HT1080 (cell line): Measurements from ENCODE around the gene NOC4L. TPM values are rescaled to one million over a fixed set of nuclear protein-coding genes. Genes with fewer than 3 reads are reported as not detected.
"Not testable (repeated sequence)": the region's sequence is repeated elsewhere in the genome, so short reads cannot be mapped to it uniquely, and the experiment has no call there.

Source experiments
- DNase-seq: peaks from one replicate; pipeline ENCODE4 v3.0.0-alpha.2; 2015; ENCODE audit warnings: low read depth
- total RNA-seq: library from RNA; depleted of rRNA; stranded (reverse); fragments of >200 nt; shearing (Covaris generic); gene quantifications from 2 replicates; pipeline ENCODE4 v1.2.3, GENCODE V29; 2014

Gene NOC4L
- total RNA-seq, 1 experiment from 2014 or later, result 37.5 TPM

DNA sequence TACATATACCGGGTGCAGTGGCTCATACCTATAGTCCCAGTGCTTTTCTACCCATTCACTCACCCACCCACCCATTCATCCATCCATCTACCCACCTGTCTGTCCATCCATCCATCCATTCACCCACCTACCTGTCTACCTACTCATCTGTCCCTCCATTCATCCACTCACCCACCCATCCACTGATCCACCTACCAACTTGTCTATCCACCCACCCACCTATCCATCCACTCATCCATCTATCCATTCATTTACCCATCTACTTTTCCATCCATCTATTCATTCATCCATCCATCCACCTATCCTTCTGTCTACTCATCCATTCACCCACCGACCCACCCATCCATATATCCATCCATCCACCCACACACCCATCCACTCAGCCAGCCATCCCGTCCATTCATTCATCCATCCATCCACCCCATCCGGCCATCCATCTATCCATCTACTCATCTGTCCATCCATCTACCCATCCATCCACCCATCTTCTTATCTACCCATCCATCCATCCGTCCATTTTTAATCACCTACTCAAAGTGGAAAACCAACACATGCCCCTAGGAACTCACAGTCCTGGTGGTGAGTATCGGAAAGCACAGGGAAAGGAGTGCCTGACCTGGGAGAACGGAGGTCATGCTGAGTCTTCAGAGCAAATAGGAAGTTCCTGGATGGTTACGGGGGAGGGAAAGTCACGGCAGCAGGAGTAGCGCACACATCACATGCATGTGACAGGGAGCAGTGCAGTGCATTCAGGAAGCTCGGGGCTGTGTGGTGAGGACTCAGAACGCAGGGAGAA lies 20.1 kb upstream of the NOC4L start:
- DNase-seq, result no peak

DNA sequence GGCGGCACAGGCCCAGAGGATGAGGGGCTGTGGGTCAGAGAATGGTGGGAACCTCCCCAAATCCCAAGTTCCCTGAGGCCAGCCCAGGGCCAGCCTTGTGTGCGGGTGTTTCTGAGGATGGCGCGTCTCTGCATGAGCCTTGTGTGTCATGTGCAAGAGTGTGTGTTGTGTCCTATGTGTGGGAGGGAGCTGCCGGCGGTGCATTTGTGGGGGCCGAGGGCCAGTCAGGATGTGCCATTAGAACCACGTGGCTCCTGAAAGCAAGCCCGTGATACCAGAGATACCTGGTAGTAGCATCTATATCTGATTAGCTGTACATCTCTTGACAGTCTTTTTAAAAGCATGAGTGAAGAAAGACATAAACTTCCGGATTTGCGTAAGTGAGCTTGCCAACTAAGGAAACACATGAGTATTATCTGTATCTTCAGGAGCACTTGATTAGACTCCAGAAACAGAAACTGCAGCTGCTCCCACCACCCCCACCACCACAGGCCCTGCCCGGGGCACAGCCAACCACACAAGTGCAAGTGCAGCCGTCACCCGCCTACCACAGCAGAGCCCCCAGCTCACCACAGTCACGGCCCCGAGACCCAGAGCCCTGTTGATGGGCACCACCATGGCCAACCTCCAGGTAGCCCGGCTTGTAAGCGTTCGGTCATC lies 19.4 kb upstream of the NOC4L start:
- DNase-seq, result no peak

DNA sequence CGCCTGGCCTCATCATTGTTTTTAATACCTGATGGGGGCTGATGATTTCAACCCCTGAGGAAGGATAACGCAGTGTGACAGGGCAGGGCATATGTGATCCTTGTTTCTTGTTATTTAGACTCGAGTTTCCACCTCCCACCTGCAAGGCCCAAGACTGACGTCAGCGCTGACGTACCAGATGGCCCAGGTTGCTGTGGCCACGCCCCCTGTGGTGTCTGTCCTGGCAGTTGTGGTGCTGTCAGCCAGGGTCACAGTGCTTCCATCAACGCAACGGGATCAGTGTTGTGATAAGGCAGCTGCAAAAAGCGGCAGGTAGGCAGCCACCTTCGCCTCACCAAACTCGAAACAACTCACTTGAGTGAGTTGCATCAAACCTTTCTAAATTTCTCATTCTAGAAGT lies 18.5 kb upstream of the NOC4L start:
- DNase-seq, result no peak

DNA sequence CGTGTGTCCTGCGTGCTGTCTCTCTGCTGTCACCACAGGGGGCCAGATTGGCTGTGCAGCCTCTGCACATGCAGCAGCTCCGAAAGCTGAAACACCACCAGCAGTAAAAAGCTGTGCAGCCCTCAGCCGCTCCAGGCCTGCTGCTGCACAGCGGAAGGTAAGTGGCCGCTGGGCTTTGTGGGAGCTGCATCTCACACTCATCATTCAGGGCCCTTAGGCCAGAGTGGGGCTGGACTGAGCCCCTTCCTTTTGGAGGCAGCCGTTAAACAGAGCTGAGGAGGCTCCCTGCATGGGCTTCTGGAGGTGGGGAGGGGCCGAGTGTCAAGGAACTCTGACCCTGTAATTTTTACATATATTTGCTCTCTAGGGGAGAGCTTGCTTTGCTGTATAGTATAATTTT lies 17.2 kb upstream of the NOC4L start:
- DNase-seq, result no peak

DNA sequence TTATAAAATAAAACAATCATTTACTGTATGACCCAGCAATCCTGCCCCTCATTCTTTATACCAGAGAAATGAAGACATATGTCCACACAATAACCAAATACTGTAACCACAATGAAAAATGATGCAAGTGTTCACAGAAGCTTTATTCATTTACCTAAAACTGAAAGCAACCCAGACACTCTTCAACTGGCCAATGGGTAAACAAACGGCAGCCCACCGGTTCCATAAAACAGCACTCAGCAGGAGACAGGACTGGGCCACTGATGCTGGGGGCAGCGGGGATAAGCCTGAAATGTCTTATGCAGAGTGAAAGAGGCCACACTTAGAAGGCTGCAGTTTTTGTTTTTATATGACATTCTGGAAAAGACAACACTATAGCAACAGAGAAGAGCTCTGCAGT lies 15.2 kb upstream of the NOC4L start:
- DNase-seq, result no peak

DNA sequence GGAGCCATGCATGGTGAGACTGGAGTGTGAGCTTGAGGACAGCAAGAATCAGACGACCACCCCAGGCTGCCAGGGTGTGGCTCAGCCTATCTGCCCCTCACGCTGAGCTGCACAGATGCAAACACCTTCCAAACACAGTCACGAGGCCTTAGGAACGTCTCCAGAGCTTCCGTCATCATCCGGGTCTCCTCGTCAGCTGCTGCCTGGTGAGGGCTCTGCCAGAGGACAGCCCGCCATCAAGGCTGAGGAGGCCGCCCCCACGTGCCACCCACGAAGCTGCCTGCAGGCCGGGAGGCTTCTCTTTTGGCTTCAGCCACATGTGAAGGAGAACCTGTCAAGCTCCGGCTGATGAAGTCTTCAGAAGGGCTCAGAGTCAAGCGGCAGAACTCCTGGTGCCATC lies 13.6 kb upstream of the NOC4L start:
- DNase-seq, result no peak

DNA sequence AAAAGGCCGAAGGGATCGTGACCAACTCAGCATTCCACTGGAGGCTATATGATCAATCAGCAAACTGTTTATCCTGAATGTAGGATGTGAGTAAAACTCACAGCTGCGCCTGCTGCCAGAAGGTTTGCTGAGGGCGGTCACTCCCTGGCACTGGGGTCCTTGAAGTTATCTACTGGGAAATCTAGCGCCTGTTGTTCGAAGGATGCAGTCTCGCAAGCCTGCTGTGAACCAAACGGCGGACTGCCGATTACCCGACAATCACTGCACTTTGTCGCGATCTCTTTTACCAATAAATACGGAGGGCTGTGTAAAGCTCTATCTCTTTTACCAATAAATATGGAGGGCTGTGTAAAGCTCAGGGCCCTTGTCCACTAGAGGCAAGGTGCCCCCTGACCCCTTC lies 13.0 kb upstream of the NOC4L start:
- DNase-seq, result no peak

DNA sequence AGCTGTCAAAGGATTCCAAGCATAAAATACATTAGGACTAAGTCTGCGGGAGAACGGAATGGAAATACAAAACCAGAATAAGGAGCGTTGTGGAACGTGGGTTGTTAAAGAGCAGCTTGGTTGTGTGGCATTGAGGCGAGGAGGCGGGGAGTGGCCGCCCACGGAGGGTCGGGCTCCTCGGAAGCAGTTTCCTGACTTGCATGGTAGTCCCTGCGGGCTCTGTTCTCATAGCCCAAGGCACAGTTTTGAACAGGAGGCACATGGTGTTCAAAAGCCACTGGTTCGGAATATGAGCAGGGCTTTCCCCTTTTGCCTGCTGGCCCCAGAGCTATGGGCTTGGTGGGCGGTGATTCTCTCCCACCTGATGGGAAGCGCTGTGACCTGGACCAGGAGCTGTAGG lies 12.3 kb upstream of the NOC4L start:
- DNase-seq, result no peak

DNA sequence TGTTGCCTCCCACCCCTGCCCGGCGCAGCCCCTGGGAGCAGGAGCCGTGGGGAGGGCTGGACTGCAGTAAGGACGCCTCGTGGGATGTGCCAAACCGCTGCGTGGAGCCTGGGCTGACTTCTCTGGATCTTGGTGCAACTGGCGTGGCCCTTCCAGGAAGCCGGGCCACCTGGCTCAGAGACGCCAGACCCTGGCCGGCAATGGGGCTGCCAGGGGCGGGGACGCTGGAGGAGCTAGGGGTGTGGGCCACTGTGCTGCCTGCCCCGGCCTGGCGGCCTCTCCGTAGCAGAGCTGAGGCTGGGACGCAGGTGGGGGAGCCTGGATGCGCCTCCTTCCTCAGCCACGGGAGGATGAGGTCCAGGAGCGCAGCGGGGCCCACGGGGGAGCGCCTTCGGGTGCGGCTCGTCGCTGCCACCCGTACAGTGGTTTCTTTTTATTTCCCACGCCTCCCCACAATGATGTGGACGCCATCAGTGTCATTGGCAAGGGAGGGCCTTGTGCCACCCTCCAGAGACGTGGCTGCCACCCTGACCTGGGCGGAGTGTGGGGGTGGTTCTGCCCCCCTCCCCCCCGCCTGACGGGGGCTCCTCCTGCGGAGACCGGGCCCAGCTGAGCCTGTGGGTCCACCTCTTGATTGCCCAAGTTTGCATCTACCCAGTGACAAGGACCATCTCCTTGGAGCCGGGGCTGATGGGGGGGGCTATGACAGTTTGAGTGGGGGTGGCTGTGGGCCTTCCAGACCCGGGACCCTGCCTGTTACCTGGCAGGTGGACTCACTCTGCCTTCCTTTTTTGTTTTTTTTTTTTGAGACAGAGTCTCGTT lies 11.4 kb upstream of the NOC4L start:
- DNase-seq, result no peak

DNA sequence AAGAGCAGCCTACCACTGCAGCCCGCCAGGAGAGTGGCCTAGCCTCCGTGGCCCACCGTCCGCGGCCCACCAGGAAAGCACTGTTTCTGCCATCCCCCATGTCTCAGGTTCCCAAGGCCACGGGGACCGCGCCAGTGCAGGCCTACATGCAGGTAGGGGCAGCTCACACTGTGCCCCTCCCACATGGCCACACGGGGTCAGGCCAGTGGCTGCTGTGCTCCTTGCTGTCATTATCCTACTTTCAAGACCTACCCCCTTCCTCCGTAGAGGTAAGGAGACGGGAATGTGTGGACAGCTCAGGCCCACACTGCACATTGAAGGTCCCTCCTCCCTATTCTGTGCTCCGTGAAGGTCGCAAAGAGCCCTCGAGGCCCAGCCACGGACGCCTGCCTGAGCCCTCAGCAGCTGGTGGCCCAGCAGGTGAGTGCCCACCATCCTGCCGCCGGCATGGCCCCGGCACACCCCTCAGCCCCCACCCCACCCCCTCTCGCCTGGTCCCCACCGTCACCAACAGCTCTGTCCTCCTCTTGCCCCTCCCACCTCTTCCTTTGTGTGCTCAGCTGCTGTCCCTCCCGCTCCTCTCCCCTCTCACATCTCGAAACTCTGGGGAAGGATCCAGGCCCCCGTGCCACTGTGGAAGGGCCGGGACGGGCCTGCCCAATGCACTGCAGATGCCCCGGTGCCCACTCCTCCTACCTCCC lies 10.2 kb upstream of the NOC4L start:
- no peak for DNase-seq

DNA sequence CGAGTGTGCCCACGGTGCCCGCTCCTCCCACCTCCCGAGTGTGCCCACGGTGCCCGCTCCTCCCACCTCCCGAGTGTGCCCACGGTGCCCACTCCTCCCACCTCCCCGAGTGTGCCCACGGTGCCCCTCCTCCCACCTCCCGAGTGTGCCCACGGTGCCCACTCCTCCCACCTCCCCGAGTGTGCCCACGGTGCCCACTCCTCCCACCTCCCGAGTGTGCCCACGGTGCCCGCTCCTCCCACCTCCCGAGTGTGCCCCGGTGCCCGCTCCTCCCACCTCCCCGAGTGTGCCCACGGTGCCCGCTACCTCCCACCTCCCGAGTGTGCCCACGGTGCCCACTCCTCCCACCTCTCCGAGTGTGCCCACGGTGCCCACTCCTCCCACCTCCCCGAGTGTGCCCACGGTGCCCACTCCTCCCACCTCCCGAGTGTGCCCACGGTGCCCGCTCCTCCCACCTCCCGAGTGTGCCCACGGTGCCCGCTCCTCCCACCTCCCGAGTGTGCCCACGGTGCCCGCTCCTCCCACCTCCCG lies 9.5 kb upstream of the NOC4L start:
- DNase-seq, result not testable (repeated sequence)

DNA sequence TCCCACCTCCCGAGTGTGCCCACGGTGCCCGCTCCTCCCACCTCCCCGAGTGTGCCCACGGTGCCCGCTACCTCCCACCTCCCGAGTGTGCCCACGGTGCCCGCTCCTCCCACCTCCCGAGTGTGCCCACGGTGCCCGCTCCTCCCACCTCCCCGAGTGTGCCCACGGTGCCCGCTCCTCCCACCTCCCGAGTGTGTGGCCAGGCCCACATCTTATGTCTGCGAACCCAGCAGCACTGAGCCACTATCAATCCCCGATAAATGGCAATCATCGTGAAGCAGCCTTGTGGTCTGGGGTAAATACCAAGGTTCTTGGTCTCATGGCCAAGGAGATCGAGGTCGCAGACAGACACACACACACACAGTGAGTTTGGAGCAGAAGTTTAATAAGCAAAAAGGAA lies 8.0 kb upstream of the NOC4L start:
- DNase-seq, result not testable (repeated sequence)

DNA sequence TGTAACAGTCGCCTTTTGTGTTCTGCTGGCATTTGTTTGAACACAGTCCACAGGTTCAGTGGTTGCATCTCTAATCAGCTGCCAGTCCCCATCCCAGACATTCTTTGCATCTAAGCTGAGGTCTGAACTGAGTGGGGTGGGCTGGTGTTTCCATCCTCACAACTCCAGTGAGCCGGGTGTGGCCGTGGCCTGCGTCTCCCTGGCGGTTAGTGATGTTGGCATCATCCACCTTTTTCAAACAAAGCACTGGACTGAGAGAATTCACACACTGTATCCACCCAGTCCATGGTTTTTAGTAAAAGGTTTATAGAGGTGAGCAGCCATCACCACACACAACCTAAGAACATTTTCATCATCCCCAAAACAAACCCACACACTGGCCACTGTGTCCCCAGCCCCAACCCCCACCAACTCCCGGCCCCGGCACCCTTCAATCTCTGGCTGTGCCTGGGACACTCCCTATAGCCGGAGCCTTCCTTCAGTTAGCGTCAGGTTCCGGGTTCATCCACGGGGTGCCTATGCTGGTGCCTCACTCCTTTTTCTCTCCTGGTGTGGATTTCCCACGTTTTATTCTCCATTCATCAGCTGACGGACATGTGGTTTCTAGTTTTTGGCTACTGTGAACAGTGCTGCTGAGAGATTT lies 6.7 kb upstream of the NOC4L start:
- no peak for DNase-seq

DNA sequence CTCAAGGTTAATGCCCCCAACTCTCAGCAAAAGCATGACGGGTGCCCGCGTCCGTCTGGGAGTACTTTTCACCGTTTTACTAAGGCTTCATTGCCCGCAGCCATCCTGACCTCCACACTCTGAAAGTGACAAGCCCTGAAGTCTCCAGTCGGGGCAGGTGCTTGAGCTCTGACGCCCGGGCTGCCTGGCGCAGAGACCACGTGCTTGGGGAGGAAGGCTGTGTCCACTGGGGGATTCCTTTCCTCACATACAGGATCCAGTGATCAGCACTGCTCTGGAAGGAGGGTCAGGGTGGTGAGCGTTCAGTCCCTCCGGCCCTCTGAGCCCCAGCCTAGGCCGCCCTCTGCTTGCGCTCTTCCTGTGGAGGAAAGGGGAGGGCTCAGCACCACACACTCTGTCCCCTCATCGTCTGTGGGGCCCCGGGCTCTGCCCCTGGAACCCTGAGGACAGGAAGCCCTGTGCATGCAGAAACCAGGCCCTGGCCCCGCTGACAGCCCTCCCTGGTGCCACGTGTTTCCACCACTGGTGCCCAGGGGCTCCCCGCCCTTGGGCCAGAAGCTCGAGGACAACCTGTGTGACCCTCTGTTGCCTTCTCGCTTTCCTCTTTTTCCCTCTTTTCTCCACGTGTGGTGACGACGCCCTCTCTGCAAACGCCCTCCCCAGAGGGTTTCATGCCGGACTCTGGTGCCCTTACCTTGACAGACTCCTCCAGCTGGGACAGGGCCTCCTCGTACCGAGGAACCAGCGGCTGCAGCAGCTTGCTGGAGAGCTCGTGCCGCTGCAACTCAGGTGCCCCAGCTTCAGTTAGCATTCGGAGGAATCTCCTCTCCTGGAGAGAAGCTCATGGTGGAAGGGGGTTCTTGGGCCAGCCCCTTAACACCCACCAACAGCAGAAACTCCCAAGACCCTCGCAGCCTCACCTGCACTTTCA lies 5.1 kb upstream of the NOC4L start:
- no peak for DNase-seq

DNA sequence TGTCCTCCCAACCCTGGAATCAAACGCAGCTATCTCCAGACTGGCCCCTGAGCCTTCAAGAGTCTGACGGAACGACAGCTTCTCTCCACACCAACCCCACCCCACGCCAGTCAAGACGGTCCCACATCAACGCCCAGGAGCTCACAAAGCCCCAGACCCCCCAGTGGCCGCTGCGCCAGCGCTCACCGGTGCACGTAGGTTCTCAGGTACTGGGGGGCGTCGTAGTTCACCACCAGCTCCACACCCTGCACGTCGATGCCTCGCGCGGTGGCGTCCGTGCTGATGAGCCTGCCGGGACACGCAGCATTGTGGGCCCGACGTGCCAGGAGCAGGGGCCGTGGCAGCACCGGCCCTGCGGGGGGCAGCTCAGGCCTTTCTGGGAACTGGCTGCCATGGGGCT lies 4.3 kb upstream of the NOC4L start:
- DNase-seq, result no peak

DNA sequence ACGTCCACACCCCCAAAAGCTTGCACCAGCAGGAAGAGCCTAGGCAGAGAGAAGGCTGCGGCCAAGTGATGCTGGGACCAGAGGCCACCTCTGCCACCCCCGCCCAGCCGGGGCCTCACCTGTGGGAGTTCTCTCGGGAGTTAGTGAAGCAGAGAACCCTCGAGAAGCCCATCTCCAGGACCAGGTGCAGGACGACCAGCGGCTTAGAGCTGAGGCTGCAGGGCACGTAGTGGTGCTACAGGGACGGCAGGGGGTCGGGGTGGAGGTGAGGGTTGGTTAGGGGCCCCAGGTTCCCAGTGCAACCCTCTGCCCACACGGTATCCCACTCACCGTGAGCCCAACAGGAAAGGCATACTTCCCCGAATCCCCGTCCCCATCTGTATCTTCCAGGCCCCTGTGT lies 3.8 kb upstream of the NOC4L start:
- DNase-seq, result no peak

DNA sequence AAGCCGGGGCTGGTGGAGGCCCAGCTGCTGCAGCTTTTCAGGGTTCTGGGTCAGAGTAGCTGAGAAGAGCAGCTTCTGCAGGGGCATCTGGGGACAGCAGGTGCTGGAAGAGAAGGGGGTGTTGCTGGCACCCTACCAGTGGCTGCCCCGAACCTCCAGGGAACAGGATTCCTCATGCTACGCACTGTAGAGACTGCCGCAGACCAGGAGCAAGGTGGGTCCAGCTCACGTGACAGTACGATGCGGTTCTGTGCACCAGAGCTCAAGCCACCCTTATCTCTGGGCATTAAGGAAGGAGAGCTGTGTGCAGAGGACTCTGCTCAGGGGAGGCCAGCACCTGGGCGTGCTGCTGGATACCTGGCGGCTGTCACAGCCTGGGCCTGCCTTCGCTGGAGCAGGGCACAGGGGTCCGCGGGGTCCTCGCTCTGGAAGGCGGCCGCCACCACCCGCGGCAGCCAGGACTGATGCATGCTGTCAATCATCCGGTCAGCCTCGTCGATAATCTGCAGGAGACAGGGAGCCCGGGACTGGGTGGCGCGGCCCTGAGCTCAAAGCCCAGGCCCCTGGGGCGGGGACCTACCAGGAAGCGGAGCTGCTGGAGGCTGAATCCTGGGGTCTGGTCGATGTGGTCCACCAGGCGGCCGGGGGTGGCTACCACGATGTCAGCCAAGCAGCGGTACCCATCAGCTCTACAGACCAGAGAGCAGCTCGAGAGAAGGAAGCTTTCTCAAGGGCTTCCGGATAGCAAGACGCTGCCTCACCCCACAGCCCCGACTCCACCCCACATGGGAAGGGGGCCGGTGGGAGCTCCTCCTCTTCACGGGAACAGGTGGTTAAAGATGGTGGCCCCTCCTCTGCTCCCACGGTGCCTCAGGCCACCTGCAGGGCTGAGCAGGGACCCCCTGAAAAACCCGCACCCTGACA lies 3.1 kb upstream of the NOC4L start:
- DNase-seq, result no peak

DNA sequence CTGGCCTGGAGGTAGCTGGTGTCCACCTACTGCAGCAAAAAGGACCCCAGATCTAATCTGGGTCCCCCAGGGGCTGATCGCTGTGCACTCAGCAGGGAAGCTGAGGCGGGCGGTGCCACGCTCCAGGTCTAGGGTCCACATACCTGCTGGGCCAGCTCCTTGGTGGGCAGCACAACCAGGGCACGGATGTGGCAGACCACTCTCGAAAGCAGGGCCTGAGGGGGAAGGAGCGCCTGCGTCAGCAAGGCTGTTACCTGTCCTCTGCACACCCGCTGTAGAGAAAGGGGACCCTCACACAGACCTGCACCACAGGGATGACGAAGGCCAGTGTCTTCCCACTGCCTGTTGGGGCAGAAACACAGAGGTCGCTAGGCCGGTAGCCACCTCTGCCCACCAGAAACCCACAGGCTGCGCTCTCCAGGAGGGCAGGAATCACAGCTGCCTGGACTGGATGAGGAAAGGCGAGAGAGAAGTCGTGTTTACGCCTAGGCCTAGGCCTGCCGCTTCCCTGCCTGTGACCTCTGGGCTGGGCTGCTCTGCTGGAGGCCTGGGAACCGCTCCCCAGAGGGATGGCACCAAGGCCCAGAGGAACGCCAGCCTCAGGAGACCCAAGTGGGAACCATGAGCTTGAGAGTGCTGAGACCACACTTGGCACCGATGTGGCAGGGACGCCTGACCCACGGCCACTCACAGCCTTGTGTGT lies 2.1 kb upstream of the NOC4L start:
- no peak for DNase-seq
